GM12801 (cell line): Measurements from ENCODE around the gene COX7A2.

Source experiments
- TF ChIP-seq, protein P1 (sequence below): IDR thresholded peaks from one replicate; pipeline ENCODE4 v1.5.1; 2011; ENCODE audit warnings: control low read depth; ENCODE audit not compliant: insufficient read length; ENCODE audit errors: extremely low read depth

The COX7A2 gene

DNA sequence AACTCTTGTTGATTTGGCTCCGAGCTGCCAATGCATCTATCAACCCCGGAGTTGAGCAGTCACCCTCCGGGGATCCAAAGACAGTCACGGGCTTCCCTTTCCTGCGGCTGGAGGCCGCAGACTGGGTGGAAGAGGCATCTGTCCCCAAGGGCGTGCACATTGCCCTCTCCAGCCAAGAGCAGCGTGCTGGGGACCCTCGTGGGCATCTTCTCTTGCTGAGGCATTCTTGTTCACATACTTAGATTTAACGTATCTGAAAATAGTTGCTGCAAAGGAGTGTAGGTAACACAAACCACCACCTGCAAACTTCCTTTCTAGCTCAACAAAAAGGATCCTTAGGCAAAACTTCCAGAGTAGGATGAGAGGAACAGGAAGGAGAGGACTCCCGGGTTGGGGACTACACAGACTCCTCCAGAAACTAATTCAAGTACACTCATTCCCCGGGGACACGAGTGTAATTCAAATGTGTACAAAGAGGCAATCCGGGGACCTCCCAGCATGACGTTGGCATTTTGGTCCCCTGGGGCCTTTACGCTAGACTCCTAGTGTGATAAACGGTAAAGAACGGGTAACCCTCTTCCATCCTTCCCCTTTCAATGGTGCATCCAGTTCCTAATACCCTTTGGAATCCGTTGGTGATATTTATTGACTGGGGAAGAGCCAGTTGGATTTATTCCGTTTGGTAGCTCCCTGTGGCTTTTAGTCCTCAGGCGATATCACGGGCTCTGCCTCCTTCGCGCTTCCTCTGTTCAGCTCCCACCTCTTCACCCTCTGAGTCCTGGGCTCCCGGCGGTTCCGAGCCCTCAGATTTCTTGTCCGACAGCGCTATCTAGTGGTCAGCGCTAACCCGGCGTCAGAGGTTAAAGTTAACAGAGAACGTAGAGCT lies 35.1 kb downstream of the COX7A2 start:
- TF ChIP-seq, protein P1, sequence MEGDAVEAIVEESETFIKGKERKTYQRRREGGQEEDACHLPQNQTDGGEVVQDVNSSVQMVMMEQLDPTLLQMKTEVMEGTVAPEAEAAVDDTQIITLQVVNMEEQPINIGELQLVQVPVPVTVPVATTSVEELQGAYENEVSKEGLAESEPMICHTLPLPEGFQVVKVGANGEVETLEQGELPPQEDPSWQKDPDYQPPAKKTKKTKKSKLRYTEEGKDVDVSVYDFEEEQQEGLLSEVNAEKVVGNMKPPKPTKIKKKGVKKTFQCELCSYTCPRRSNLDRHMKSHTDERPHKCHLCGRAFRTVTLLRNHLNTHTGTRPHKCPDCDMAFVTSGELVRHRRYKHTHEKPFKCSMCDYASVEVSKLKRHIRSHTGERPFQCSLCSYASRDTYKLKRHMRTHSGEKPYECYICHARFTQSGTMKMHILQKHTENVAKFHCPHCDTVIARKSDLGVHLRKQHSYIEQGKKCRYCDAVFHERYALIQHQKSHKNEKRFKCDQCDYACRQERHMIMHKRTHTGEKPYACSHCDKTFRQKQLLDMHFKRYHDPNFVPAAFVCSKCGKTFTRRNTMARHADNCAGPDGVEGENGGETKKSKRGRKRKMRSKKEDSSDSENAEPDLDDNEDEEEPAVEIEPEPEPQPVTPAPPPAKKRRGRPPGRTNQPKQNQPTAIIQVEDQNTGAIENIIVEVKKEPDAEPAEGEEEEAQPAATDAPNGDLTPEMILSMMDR = no peak

DNA sequence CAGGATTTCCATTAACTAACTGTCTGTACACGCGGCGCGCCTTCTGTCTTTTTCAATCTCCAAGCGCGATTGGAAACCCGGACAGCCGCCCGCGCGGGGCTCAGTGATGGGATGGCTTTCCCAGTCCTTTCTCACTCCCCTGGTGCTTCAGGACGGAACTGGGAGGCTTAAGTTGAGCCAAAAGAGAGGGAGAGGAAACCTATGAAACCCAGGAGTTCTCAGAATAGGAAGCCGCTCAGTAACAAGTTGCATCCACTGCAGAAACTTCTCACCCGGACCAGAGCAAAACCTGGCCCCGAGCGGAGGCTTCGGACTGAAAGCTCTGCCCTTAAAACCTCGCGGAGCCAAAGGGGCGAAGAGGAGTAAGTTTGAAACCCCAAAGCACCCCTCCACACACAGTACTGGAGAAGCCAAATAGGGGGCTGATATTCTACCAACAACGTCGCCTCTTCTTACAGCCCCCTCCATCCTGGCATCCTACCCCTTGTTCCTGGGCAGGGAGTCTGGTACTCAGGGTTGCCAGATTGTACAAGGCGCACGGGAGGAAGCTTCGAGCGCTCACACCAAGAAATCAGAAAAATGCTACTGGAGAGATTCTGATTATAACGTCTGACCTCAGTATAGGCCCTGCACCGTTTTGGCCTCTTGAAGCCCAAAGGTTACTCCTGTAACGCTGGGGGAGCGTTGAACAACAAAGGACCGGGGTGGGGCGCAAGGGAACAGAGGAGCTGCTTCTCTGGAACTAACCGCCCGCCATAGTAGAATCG lies 36.8 kb downstream of the COX7A2 start:
- TF ChIP-seq, protein P1 = no peak

DNA sequence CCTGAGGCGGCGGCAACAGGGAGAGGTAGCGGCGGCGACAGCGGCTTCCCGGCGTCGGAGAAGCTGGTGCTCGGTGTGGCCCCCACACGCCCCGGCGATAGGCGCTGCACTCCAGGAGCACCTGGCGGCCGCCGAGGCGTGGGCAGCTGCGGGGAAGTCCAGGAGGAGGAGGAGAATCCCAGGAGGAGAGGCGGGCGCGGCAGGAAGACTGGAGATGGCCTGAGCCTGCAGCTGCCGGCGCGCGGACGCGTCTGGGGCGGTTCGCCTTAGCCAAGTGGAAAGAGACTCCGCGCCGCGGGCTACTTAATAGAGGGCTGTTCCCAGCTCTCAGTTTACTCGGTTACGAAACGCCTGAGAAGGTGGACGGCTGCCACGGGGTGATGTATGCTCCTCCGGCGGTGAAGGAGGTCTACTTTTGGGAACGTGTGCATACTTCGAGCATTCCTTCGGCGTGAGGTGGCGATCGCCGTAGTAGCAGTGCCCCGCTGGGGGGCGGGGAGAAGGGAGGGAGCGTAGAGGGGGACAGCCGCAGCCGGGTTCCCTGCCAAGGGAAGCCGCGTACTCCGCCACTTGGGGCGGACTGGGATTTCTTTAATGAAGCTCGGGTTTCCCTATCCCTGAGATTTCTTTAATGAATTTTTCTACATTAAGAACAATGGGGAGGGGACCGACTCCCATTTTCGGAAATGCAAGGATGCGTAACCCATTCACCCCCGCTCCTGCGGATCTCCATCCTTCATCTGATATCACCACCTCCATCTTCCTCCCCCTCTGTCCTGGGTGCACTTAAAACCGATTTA lies 37.6 kb downstream of the COX7A2 start, which contains the start of gene COL12A1:
Gene COL12A1, minus strand, starts transcription at position 278 of the 800 bp plus-strand sequence. CDS start 3,261 bp downstream, outside the sequence.
- TF ChIP-seq, protein P1 = no peak

DNA sequence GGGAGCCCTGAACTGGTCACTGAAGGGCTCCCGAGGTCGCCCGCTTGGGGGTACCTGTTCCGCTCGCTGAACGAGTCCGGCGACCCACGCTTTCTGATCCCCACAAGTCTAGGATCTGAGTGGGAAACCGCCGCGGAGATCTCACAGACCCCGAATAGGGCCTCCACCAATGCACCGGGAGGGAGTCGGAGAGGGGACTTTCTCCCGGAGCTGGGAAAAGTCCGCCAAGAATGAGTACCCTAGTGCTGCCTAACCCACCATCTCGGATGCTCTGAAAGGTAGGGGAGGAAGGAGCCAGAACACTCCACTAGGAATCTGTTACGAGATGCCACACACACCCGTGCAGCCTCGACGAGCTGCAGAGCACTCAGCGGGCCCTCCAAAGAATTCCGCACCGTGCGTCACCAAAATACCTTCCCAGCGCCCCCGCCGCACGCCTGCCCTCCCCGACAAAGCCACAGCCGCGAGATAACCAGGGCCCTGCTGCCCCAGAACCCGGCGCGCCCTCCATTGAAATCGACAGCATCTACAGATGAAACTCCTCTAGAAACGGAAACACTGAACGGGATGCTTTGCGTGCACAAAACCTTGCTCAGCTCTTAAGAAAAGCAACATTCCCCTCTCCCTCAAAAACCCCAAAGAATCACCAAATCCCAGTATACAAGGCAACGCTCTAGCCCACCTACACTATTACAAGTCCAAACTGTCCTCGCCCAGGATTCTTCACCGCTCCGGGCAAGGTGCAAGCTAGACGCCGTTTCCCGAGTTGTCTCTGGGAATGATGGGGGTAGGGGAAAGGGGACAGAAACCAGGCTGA lies 38.4 kb downstream of the COX7A2 start:
- TF ChIP-seq, protein P1 = no peak

DNA sequence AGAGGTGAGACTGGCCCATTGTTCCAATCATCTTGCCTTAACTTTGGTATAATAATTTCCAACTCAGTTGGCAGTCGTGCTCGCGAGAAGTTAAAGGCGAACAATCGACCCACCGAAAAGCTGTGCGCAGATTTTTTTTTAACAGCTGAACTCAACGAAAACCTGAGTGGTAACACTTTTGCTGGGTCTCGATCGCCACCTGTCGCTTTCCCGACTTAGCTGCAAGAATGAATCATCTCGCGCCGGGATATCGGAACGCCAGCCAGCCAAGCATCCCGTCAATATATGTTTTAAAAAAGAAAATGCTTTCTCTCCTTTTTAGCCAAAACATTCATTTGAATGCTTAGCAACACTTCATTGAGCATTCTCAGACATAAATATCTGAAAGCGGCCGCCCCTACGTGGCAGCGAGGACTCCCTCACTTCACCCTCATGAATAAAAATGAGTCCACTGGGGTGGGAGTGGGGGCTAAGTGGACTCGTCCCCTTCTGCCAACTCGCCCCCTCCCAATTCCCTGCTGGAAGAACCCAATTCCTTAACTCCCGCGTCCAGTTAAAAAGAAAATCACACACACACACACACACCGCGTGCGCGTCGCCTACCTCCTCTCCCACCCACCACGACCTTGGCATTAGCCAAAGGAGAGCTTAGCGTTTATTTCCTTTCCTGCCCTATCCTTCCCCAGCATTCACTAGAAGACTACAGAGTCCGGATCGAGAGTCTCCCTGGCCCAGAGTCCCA lies 39.2 kb downstream of the COX7A2 start:
- TF ChIP-seq, protein P1 = no peak

DNA sequence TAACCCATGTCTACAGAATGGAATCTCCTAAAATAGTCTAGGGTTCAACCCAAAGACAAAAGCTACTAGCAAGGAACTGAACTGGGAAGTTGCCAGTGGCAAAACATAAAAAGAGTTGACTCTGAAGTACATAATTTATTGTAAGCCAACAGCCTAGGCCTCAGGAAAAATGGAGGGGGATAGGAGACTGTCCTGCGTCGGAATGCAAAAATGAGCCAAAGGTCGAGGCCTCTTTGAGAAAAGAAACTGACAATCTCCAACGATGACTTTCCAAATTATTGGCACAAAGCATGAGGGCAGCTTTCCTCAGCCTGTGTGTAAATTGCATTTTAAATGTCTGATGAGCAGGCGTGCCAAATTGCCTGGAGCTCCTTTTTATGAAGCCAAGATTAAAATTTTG lies 39.9 kb downstream of the COX7A2 start:
- TF ChIP-seq, protein P1 = no peak
